ENCODE data around the gene ZFP36L2.

GRCh38 chr2:43248621-43249020 is 22.2 kb upstream of the ZFP36L2 start:
- TF ChIP-seq, protein P1, sequence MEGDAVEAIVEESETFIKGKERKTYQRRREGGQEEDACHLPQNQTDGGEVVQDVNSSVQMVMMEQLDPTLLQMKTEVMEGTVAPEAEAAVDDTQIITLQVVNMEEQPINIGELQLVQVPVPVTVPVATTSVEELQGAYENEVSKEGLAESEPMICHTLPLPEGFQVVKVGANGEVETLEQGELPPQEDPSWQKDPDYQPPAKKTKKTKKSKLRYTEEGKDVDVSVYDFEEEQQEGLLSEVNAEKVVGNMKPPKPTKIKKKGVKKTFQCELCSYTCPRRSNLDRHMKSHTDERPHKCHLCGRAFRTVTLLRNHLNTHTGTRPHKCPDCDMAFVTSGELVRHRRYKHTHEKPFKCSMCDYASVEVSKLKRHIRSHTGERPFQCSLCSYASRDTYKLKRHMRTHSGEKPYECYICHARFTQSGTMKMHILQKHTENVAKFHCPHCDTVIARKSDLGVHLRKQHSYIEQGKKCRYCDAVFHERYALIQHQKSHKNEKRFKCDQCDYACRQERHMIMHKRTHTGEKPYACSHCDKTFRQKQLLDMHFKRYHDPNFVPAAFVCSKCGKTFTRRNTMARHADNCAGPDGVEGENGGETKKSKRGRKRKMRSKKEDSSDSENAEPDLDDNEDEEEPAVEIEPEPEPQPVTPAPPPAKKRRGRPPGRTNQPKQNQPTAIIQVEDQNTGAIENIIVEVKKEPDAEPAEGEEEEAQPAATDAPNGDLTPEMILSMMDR (conservative IDR thresholded peaks at IDR 0.05 in 1 of 2, IDR thresholded peaks at IDR 0.05 in 1 of 2; ENCODE audit: low read depth in 1 of 2, low read length in 2 of 2), result no peak
- no peak for TF ChIP-seq EZH2 (IDR thresholded peaks at IDR 0.05; ENCODE audit: low read length, missing control alignments)

Measured in fibroblast of lung (primary cell).